AG09319 (cell line): ENCODE data around the gene SLC36A3.
A peak's percentile ranks its signal among the peaks of the same experiment; 100 is the strongest.
"Not testable (repeated sequence)": the region's sequence is repeated elsewhere in the genome, so short reads cannot be mapped to it uniquely, and the experiment has no call there.

Experiments
- DNase-seq: peaks from one replicate; pipeline ENCODE4 v3.0.0-alpha.2; 2010; ENCODE audit warnings: low read depth; ENCODE audit errors: extremely low read depth
- TF ChIP-seq, protein P1 (sequence below): IDR thresholded peaks from 2 replicates; pipeline ENCODE4 v1.5.1; 2011; ENCODE audit warnings: low read depth, mild to moderate bottlenecking, inconsistent platforms, low read length, moderate library complexity

The SLC36A3 gene

GRCh38 chr5:151238303-151238741 is 65.2 kb downstream of the SLC36A3 start:
- TF ChIP-seq, protein P1, sequence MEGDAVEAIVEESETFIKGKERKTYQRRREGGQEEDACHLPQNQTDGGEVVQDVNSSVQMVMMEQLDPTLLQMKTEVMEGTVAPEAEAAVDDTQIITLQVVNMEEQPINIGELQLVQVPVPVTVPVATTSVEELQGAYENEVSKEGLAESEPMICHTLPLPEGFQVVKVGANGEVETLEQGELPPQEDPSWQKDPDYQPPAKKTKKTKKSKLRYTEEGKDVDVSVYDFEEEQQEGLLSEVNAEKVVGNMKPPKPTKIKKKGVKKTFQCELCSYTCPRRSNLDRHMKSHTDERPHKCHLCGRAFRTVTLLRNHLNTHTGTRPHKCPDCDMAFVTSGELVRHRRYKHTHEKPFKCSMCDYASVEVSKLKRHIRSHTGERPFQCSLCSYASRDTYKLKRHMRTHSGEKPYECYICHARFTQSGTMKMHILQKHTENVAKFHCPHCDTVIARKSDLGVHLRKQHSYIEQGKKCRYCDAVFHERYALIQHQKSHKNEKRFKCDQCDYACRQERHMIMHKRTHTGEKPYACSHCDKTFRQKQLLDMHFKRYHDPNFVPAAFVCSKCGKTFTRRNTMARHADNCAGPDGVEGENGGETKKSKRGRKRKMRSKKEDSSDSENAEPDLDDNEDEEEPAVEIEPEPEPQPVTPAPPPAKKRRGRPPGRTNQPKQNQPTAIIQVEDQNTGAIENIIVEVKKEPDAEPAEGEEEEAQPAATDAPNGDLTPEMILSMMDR = no peak
- DNase-seq = no peak

- DNase-seq = no peak
- TF ChIP-seq, protein P1 = no peak
These were observed 65.9 kb downstream of the SLC36A3 start for GRCh38 chr5:151237685-151238084.

- TF ChIP-seq, protein P1 = no peak
- DNase-seq = no peak
These were observed 66.7 kb downstream of the SLC36A3 start for GRCh38 chr5:151236888-151237287.

- DNase-seq = not testable (repeated sequence)
These were observed 68.4 kb downstream of the SLC36A3 start for GRCh38 chr5:151235239-151235571.

DNA sequence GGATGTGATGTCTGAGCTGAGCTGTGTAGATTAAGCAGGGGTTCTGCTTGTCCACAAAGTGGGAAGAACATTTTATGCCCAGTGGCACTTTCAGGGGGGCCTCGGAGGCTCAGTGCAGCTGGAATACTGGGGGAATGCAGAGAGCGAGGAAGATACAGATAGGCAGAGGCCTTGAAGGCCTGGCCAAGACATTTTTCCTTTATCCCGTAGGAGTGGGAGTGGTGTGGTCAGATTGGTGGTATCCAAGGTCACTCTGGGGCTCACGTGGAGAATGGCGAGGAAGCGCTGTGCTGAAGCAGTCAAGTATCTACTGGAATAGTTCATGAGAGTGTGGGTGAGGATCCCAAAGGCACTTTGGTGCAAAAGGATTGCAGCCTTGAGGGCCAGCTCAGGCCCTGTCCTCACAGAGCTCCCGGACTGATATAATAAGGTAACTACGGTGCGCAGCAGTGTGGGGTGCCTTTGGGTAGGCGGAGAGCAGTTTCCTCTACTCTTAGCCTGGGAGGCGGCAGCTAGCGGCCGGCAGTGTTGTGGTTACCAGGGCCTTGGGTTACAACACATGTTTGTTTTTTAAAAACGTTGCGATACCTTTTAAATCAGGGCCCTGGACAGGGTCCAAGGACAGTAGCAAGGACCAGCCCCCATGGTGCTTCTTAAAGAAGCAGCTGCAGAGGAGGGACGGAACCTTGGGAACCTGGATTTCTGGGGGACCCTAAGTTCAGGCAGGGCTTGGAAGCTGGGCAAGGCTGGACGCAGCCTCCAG is 68.9 kb downstream of the SLC36A3 start:
- peak; percentile 23 for DNase-seq
- TF ChIP-seq, protein P1 = no peak

DNA sequence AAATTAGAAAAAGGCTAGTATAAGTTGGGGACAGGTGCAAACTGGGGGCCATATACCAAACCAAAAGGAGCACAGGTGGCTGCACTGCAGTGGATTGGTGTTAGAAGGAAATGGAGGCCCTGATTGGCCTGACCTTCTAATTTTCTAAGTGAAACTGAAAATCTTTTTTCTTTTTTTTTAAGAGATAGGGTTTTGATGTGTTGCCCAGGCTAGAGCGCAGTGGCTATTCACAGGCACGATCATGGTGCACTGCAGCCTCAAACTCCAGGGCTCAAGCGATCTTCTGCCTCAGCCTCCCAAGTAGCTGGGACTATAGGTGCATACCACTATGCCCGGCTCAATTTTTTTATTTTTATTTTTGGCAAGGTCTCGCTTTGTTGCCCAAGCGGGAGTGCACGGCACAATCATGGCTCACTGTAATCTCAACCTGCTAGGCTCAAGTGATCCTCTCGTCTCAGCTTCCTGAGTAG is 69.9 kb downstream of the SLC36A3 start:
- TF ChIP-seq, protein P1 = no peak
- DNase-seq = no peak

DNA sequence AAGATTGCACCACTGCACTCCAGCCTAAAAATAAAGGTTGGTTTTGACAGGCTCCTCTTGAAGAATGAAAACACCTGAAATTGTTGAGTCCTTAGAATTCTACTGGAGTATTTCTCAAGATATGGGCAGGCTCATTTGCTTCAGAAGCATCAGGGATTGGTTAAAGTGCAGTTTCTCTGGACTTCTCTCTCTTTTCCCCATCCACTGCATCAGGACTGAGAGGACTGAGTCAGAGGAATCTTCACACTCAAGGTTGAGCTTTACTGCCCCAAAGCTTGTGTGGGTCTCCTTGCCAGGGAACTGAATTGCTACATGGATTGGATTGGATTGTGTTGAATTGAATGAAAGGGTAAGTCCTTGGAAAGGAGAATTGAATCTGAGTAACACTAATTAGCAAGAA is 72.2 kb downstream of the SLC36A3 start:
- DNase-seq = no peak
- TF ChIP-seq, protein P1 = no peak
